Suprapubic skin (tissue), 4 donors: ENCODE data around the gene GPR35. TPM values are rescaled to one million over a fixed set of nuclear protein-coding genes. Genes with fewer than 3 reads are reported as not detected.

Source experiments
- DNase-seq, 2 donors: peaks; one replicate each; pipeline ENCODE4 v3.0.0-alpha.2; 2019; ENCODE audit warnings: low spot score in 2 of 2
- H3K27ac ChIP-seq: fragments of 200-600 bp; sonication (generic); one replicate; pipeline ENCODE4 v1.5.1; 2019
- H3K27me3 ChIP-seq: fragments of 200-600 bp; sonication (generic); one replicate; pipeline ENCODE4 v1.5.1; 2019
- H3K36me3 ChIP-seq: fragments of 200-600 bp; sonication (generic); one replicate; pipeline ENCODE4 v1.5.1; 2019
- H3K4me1 ChIP-seq: fragments of 200-600 bp; sonication (generic); one replicate; pipeline ENCODE4 v1.5.1; 2019
- H3K4me3 ChIP-seq: fragments of 200-600 bp; sonication (generic); one replicate; pipeline ENCODE4 v1.5.1; 2019; ENCODE audit warnings: mild to moderate bottlenecking
- H3K9me3 ChIP-seq: fragments of 200-600 bp; sonication (generic); one replicate; pipeline ENCODE4 v1.5.1; 2019
- CTCF ChIP-seq, 2 donors: fragments of 200-600 bp in 1 of 2; fragments of 450-650 bp in 1 of 2; sonication (generic) in 1 of 2; IDR thresholded peaks; one replicate each; pipeline ENCODE4 v1.5.1; 2016 to 2019; ENCODE audit warnings: antibody characterized with exemption in 2 of 2, mild to moderate bottlenecking in 1 of 2, moderate library complexity in 1 of 2
- EP300 ChIP-seq: sonication (generic); formaldehyde crosslinking; IDR thresholded peaks from one replicate; pipeline ENCODE4 v1.6.1; 2017; ENCODE audit warnings: antibody characterized with exemption
- POLR2A ChIP-seq, 2 donors: fragments of 450-650 bp; IDR thresholded peaks; one replicate each; pipeline ENCODE4 v1.6.1; 2017; ENCODE audit warnings: antibody characterized with exemption in 2 of 2, mild to moderate bottlenecking in 2 of 2, moderate library complexity in 2 of 2
- POLR2AphosphoS5 ChIP-seq, 3 donors: sonication (generic); formaldehyde crosslinking; IDR thresholded peaks; one replicate each; pipeline ENCODE4 v1.6.1; 2017; ENCODE audit warnings: antibody characterized with exemption in 3 of 3
- WGBS: methylation state at CpG from one replicate; pipeline ENCODE4 v1.1.5; 2018; 5-methylcytosine and 5-hydroxymethylcytosine counted together
- total RNA-seq, 4 donors: library from RNA; depleted of rRNA; stranded (reverse); fragments of >200 nt; gene quantifications; one replicate each; pipeline ENCODE4 v1.1.0, GENCODE V29; 2016

Gene GPR35
- total RNA-seq, 4 donors from 2014 or later, result 1.4 to 7.5 (median 2.5) TPM

GRCh38 chr2:240642806-240643092 is 17.5 kb downstream of the GPR35 start:
- peaks cover 59% of the 10 kb centered on the region for H3K27me3 ChIP-seq
- no peak overlapping the region for H3K27ac ChIP-seq
- H3K4me1 ChIP-seq, result no peaks in the 10 kb centered on the region
- TF ChIP-seq POLR2AphosphoS5 (IDR thresholded peaks at IDR 0.05), result no peak
- no peak for TF ChIP-seq POLR2A (IDR thresholded peaks at IDR 0.05)
- no peak for TF ChIP-seq EP300
- no peak for TF ChIP-seq CTCF (IDR thresholded peaks at IDR 0.05)
- no peak overlapping the region for H3K4me3 ChIP-seq
- H3K36me3 ChIP-seq, result no peaks in the 10 kb centered on the region
- 86% methylated on average over 7 of the region's 11 CpGs for whole genome bisulfite sequencing
- no peaks in the 10 kb centered on the region for H3K9me3 ChIP-seq
- DNase-seq, result peak in 1 of 2 donors; percentile 61

GRCh38 chr2:240643093-240643810 is 18.0 kb downstream of the GPR35 start:
- no peaks in the 10 kb centered on the region for H3K9me3 ChIP-seq
- no peak overlapping the region for H3K4me3 ChIP-seq
- TF ChIP-seq EP300 (no peak), CTCF (IDR thresholded peaks at IDR 0.05) (no peak), POLR2AphosphoS5 (IDR thresholded peaks at IDR 0.05) (no peak), POLR2A (IDR thresholded peaks at IDR 0.05) (no peak)
- WGBS, result 81% methylated on average over 7 of the region's 13 CpGs
- H3K27ac ChIP-seq, result no peak overlapping the region
- no peaks in the 10 kb centered on the region for H3K4me1 ChIP-seq
- H3K27me3 ChIP-seq, result peaks cover 64% of the 10 kb centered on the region
- DNase-seq, result peak in 1 of 2 donors; percentile 65
- H3K36me3 ChIP-seq, result no peaks in the 10 kb centered on the region

- H3K36me3 ChIP-seq, result no peaks in the 10 kb centered on the region
- 74% methylated on average over 15 of the region's 15 CpGs for WGBS
Measured at GRCh38 chr2:240643811-240644150, 18.5 kb downstream of the GPR35 start.

GRCh38 chr2:240644171-240644651 is 18.9 kb downstream of the GPR35 start:
- no peak overlapping the region for H3K4me3 ChIP-seq
- TF ChIP-seq POLR2AphosphoS5 (IDR thresholded peaks at IDR 0.05), result no peak
- no peak overlapping the region for H3K27ac ChIP-seq
- peak in 1 of 2 donors; percentile 65 for DNase-seq
- peaks cover 73% of the 10 kb centered on the region for H3K27me3 ChIP-seq
- no peaks in the 10 kb centered on the region for H3K4me1 ChIP-seq
- H3K36me3 ChIP-seq, result no peaks in the 10 kb centered on the region
- 44% methylated on average over 4 of the region's 14 CpGs for WGBS
- no peaks in the 10 kb centered on the region for H3K9me3 ChIP-seq

More at GRCh38 chr2:240643811-240644150, 18.5 kb downstream of the GPR35 start:
- Histone ChIP-seq H3K9me3 (no peaks in the 10 kb centered on the region), H3K4me1 (no peaks in the 10 kb centered on the region), H3K27ac (no peak overlapping the region), H3K4me3 (no peak overlapping the region), H3K27me3 (peaks cover 69% of the 10 kb centered on the region)
- DNase-seq, result no peak
- TF ChIP-seq POLR2A (IDR thresholded peaks at IDR 0.05) (no peak), POLR2AphosphoS5 (IDR thresholded peaks at IDR 0.05) (no peak), EP300 (no peak), CTCF (IDR thresholded peaks at IDR 0.05) (no peak)

GRCh38 chr2:240644859-240645301 is 19.6 kb downstream of the GPR35 start:
- WGBS, result 44% methylated on average over 3 of the region's 8 CpGs
- Histone ChIP-seq H3K27me3 (peaks cover 78% of the 10 kb centered on the region), H3K9me3 (no peaks in the 10 kb centered on the region), H3K36me3 (no peaks in the 10 kb centered on the region), H3K27ac (no peak overlapping the region), H3K4me3 (no peak overlapping the region), H3K4me1 (no peaks in the 10 kb centered on the region)
- peak in 1 of 2 donors; percentile 59 for DNase-seq
- TF ChIP-seq EP300, result no peak
- TF ChIP-seq CTCF (IDR thresholded peaks at IDR 0.05), result no peak
- TF ChIP-seq POLR2AphosphoS5 (IDR thresholded peaks at IDR 0.05), result no peak
- no peak for TF ChIP-seq POLR2A (IDR thresholded peaks at IDR 0.05)
